Kidney (tissue), 14 donors: ENCODE data around the gene SFTA2. TPM values are rescaled to one million over a fixed set of nuclear protein-coding genes. Genes with fewer than 3 reads are reported as not detected.

ENCODE experiments used
- DNase-seq, 5 donors: peaks; one replicate each; pipeline ENCODE4 v3.0.0-alpha.2; 2013 to 2020
- FAIRE-seq: peaks from 2 replicates; lab custom pipeline; 2012; peaks lifted over from hg19 to GRCh38; lab: Jason Lieb, UNC
- H3K27ac ChIP-seq, 2 donors: one replicate each; pipeline ENCODE4 v1.7.0; 2013; ENCODE audit warnings: low read depth in 2 of 2, low read length in 2 of 2, inconsistent platforms in 1 of 2
- H3K27me3 ChIP-seq: one replicate; pipeline ENCODE4 v1.7.1; 2013; ENCODE audit warnings: low read length, inconsistent platforms; ENCODE audit not compliant: control insufficient read depth, insufficient read depth
- H3K36me3 ChIP-seq, 3 donors: one replicate each; pipeline versions ENCODE4 v1.7.0 to v1.7.1; 2013; ENCODE audit warnings: low read length in 3 of 3, control low read depth in 1 of 3, inconsistent platforms in 1 of 3; ENCODE audit not compliant: insufficient read depth in 3 of 3, control insufficient read depth in 2 of 3
- H3K4me1 ChIP-seq, 3 donors: one replicate each; pipeline versions ENCODE4 v1.7.0 to v1.7.1; 2013; ENCODE audit warnings: low read length in 3 of 3, inconsistent platforms in 1 of 3, low read depth in 1 of 3; ENCODE audit not compliant: control insufficient read depth in 2 of 3, insufficient read depth in 2 of 3
- H3K4me3 ChIP-seq, 3 donors: one replicate each; pipeline versions ENCODE4 v1.7.0 to v1.8.1; 2013; ENCODE audit warnings: low read length in 3 of 3, control low read depth in 1 of 3, inconsistent platforms in 1 of 3
- H3K9ac ChIP-seq, 3 donors: one replicate each; pipeline versions ENCODE4 v1.7.0 to v1.7.1; 2013; ENCODE audit warnings: low read length in 3 of 3, control low read depth in 1 of 3, inconsistent platforms in 1 of 3
- H3K9me3 ChIP-seq, 3 donors: one replicate each; pipeline versions ENCODE4 v1.7.0 to v1.7.1; 2013; ENCODE audit warnings: low read length in 3 of 3, control low read depth in 1 of 3, inconsistent platforms in 1 of 3; ENCODE audit not compliant: control insufficient read depth in 2 of 3, insufficient read depth in 1 of 3
- intact Hi-C: fragments of 100-400 bp; cut with DNase I; formaldehyde crosslinking; loops from one replicate; pipeline ENCODE4 v1.11.1; 2022
- polyA plus RNA-seq: library from polyadenylated mRNA; stranded (reverse); fragments of 350-450 nt; fragmentation: Illumina TruSeq; extraction: RNeasy Lipid Tissue Mini Kit (QIAGEN cat#74804); gene quantifications from one replicate; pipeline ENCODE4 v1.2.3, GENCODE V29; 2014; ENCODE audit warnings: low read depth, low replicate concordance; ENCODE audit not compliant: insufficient read depth
- total RNA-seq: library from RNA; stranded (reverse); fragmentation: NEBNext Ultra II Directional; extraction: Animal tissue kit (Norgen Biotek cat#: 25700); gene quantifications from one replicate; pipeline ENCODE4 v1.2.1, GENCODE V29; 2021
- TF ChIP-seq, protein P1 (sequence below): IDR thresholded peaks from 3 replicates; pipeline ENCODE4 v1.5.1; 2012; ENCODE audit warnings: mild to moderate bottlenecking, moderate library complexity, borderline replicate concordance; ENCODE audit not compliant: insufficient read depth; ENCODE audit errors: extremely low read depth
- donor health status: control.
- donor health status: control.
- donor health status: control.
- donor health status: control.
- donor health status: control.
- donor health status: DM: yes; HTN: yes; CAD: no.
- donor health status: Normal renal cell carcinoma (clear cell type).

The SFTA2 gene
- total and polyA plus RNA-seq, 2 donors from 2014 or later: 7.4 to 30.5 TPM

DNA sequence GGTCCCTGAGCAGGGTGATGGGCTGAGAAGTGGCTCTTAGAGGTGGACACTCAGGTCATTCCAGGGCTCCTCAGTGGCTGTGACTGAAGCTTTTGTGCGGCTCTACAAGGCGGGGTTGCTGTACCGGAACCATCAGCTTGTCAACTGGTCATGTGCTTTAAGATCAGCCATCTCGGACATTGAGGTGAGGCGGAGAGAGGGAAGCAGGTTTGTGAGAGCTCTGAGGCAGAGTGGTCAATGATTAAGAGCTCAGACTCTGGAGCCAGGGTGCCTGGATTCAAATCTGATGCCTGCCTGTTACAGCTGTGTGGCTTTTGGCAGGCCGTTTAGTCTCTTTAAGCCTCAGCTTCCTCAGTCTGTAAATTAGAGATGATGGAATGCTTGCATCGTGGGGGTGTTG lies 14.9 kb downstream of the SFTA2 start:
- Histone ChIP-seq H3K4me1 (peaks cover 0 to 31% (median 22%) of the 10 kb centered on the region in 3 donors), H3K36me3 (peaks cover 0 to 23% (median 5%) of the 10 kb centered on the region in 3 donors), H3K9me3 (no peaks in the 10 kb centered on the region), H3K9ac (peak overlapping the region in 1 of 3 donors; percentile 22), H3K27me3 (no peaks in the 10 kb centered on the region), H3K27ac (peak overlapping the region in 1 of 2 donors; percentile 29), H3K4me3 (no peak overlapping the region)
- TF ChIP-seq, protein P1, sequence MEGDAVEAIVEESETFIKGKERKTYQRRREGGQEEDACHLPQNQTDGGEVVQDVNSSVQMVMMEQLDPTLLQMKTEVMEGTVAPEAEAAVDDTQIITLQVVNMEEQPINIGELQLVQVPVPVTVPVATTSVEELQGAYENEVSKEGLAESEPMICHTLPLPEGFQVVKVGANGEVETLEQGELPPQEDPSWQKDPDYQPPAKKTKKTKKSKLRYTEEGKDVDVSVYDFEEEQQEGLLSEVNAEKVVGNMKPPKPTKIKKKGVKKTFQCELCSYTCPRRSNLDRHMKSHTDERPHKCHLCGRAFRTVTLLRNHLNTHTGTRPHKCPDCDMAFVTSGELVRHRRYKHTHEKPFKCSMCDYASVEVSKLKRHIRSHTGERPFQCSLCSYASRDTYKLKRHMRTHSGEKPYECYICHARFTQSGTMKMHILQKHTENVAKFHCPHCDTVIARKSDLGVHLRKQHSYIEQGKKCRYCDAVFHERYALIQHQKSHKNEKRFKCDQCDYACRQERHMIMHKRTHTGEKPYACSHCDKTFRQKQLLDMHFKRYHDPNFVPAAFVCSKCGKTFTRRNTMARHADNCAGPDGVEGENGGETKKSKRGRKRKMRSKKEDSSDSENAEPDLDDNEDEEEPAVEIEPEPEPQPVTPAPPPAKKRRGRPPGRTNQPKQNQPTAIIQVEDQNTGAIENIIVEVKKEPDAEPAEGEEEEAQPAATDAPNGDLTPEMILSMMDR: no peak
- no peak for FAIRE-seq
- intact Hi-C loops: loop anchor here (10.0 kb wide), 1 partner anchor 158 kb away; no protein-coding TSS in a partner anchor
- no peak for DNase-seq

DNA sequence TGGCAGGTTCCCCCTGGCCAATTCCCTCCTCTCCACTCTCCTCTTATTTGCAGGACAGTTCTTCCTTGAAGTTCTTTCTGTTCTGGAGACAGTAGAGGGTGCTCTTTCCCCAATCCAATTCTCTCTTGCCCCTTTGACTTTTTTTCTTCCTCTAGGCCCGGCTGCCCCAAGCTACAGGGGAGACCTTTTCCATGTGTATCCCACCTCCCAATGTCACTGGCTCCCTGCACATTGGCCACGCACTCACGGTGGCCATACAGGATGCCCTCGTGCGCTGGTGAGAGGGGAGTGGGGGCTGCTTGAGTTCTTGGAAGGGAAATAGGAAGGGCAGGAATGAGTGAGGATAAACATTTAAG lies 16.4 kb downstream of the SFTA2 start:
- H3K4me1 ChIP-seq: peaks cover 0 to 31% (median 22%) of the 10 kb centered on the region in 3 donors
- TF ChIP-seq, protein P1: peak; percentile 69

DNA sequence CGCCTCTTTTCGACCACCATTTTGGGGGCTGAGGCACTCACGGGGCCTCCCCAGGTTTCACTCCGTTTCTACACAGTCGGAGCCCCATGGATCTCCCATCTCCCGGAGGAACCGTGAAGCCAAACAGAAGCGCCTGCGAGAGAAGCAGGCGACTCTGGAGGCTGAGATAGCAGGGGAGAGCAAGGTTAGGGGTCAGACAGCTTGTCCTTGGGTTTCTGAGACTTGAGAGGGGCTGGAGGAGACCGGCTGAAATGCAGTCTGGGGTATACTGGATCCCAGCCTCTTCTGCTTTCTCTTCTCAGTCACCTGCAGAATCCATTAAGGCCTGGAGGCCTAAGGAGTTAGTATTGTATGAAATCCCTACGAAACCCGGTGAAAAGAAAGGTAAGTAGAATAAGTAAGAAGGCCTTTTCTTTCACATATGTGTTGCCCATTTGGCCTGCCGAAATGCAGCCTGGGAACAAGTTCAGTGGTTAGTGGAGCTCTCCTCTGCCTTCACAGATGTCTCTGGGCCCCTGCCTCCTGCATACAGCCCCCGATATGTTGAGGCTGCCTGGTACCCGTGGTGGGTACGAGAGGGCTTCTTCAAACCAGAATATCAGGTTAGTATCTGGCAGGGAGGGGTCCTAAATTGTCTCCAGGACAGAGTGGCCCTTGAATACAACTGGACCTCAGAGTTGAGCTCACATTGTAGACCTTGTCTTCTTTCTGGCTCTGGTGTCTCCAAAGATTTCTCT lies 16.9 kb downstream of the SFTA2 start:
- FAIRE-seq: no peak
- TF ChIP-seq, protein P1: no peak
- Histone ChIP-seq H3K9me3 (no peaks in the 10 kb centered on the region), H3K27me3 (no peaks in the 10 kb centered on the region), H3K4me3 (peak overlapping the region; percentile 57 to 76 (median 67)), H3K9ac (peak overlapping the region; percentile 42 to 94 (median 67)), H3K27ac (peak overlapping the region; percentile 87 to 93), H3K36me3 (peaks cover 2 to 25% (median 11%) of the 10 kb centered on the region in 3 donors), H3K4me1 (peaks cover 0 to 31% (median 22%) of the 10 kb centered on the region in 3 donors)
- intact Hi-C loops: loop anchor here (10.0 kb wide), 1 partner anchor 160 kb away; no protein-coding TSS in a partner anchor
- DNase-seq: peak in 1 of 5 donors; percentile 39

More for the DNA sequence above, 16.4 kb downstream of the SFTA2 start:
- Histone ChIP-seq H3K27me3 (no peaks in the 10 kb centered on the region), H3K9me3 (no peaks in the 10 kb centered on the region), H3K36me3 (peaks cover 2 to 21% (median 8%) of the 10 kb centered on the region in 3 donors), H3K27ac (no peak overlapping the region), H3K4me3 (no peak overlapping the region), H3K9ac (peak overlapping the region in 1 of 3 donors; percentile 94)
- intact Hi-C loops: loop anchor here (10.0 kb wide), 1 partner anchor 159 kb away; no protein-coding TSS in a partner anchor
- DNase-seq: peak in 4 of 5 donors; percentile 51 to 92 (median 74)
- no peak for FAIRE-seq
